Neutrophil (primary cell): ENCODE results near the gene CYB561.

Experiments used
- H3K27ac ChIP-seq: fragments of 200-600 bp; sonication (generic); 2 replicates; pipeline ENCODE4 v1.5.1; 2016; ENCODE audit warnings: mild to moderate bottlenecking, moderate library complexity
- H3K27me3 ChIP-seq: fragments of 200-600 bp; sonication (generic); 2 replicates; pipeline ENCODE4 v1.6.0; 2016; ENCODE audit warnings: mild to moderate bottlenecking
- H3K36me3 ChIP-seq: fragments of 200-600 bp; sonication (generic); 2 replicates; pipeline ENCODE4 v1.5.1; 2017
- H3K4me1 ChIP-seq, 2 experiments: fragments of 200-600 bp in 1 of 2; sonication (generic) in 1 of 2; 1 replicate in 1 of 2; 2 replicates in 1 of 2; pipeline versions ENCODE4 v1.5.1 to v1.6.1; 2013 to 2016; ENCODE audit warnings: low read depth in 1 of 2, low read length in 1 of 2, mild to moderate bottlenecking in 1 of 2, moderate library complexity in 1 of 2; ENCODE audit not compliant: control insufficient read depth in 1 of 2, insufficient read depth in 1 of 2
- H3K4me3 ChIP-seq, 2 experiments: fragments of 200-600 bp in 1 of 2; sonication (generic) in 1 of 2; 1 replicate in 1 of 2; 2 replicates in 1 of 2; pipeline ENCODE4 v1.5.1; 2013 to 2016; ENCODE audit warnings: low read depth in 1 of 2, low read length in 1 of 2, mild to moderate bottlenecking in 1 of 2, moderate library complexity in 1 of 2
- H3K9me3 ChIP-seq: fragments of 200-600 bp; sonication (generic); 2 replicates; pipeline ENCODE4 v1.5.1; 2016
- CTCF ChIP-seq: fragments of 200-600 bp; sonication (generic); IDR thresholded peaks from 2 replicates; pipeline ENCODE4 v1.5.1; 2016; ENCODE audit warnings: antibody characterized with exemption

Gene CYB561

GRCh38 chr17:63488851-63489250 lies 42.7 kb upstream of the CYB561 start:
- H3K9me3 ChIP-seq: no peaks in the 10 kb centered on the region
- H3K27me3 ChIP-seq: no peaks in the 10 kb centered on the region
- H3K4me3 ChIP-seq: no peak overlapping the region
- no peaks in the 10 kb centered on the region for H3K4me1 ChIP-seq
- no peaks in the 10 kb centered on the region for H3K36me3 ChIP-seq
- TF ChIP-seq CTCF: no peak
- H3K27ac ChIP-seq: no peak overlapping the region

GRCh38 chr17:63487014-63487339 lies 40.9 kb upstream of the CYB561 start:
- Histone ChIP-seq H3K4me3 (no peak overlapping the region), H3K27ac (no peak overlapping the region), H3K9me3 (no peaks in the 10 kb centered on the region), H3K4me1 (no peaks in the 10 kb centered on the region), H3K36me3 (no peaks in the 10 kb centered on the region), H3K27me3 (no peaks in the 10 kb centered on the region)
- no peak for TF ChIP-seq CTCF

- no peaks in the 10 kb centered on the region for H3K27me3 ChIP-seq
- no peaks in the 10 kb centered on the region for H3K36me3 ChIP-seq
- no peak overlapping the region for H3K4me3 ChIP-seq
- no peak overlapping the region for H3K27ac ChIP-seq
- TF ChIP-seq CTCF: no peak
- H3K9me3 ChIP-seq: no peaks in the 10 kb centered on the region
- H3K4me1 ChIP-seq: no peaks in the 10 kb centered on the region
Measured at GRCh38 chr17:63486317-63487013, 40.4 kb upstream of the CYB561 start.

GRCh38 chr17:63483655-63484575 lies 37.8 kb upstream of the CYB561 start:
- no peak for TF ChIP-seq CTCF
- H3K36me3 ChIP-seq: no peaks in the 10 kb centered on the region
- H3K9me3 ChIP-seq: no peaks in the 10 kb centered on the region
- no peak overlapping the region for H3K4me3 ChIP-seq
- no peaks in the 10 kb centered on the region for H3K4me1 ChIP-seq
- H3K27ac ChIP-seq: no peak overlapping the region
- peaks cover 10% of the 10 kb centered on the region for H3K27me3 ChIP-seq

GRCh38 chr17:63483038-63483437 lies 36.9 kb upstream of the CYB561 start:
- TF ChIP-seq CTCF: no peak
- Histone ChIP-seq H3K4me3 (no peak overlapping the region), H3K9me3 (no peaks in the 10 kb centered on the region), H3K27ac (no peak overlapping the region), H3K4me1 (no peaks in the 10 kb centered on the region), H3K36me3 (no peaks in the 10 kb centered on the region), H3K27me3 (peaks cover 19% of the 10 kb centered on the region)
